Activated T-cell treated with anti-CD3 and anti-CD28 coated beads for 48 hours (primary cell): ENCODE measurements around the gene CDHR2.
A peak's percentile ranks its signal among the peaks of the same experiment; 100 is the strongest.

Experiments
- DNase-seq: peaks from one replicate; pipeline ENCODE4 v3.0.0-alpha.2; 2020; ENCODE audit warnings: low read depth

CDHR2 gene

GRCh38 chr5:176529741-176530141, 19.4 kb upstream of the CDHR2 start:
- no peak for DNase-seq

- no peak for DNase-seq
Measured at GRCh38 chr5:176530393-176530982, 18.7 kb upstream of the CDHR2 start.

DNA sequence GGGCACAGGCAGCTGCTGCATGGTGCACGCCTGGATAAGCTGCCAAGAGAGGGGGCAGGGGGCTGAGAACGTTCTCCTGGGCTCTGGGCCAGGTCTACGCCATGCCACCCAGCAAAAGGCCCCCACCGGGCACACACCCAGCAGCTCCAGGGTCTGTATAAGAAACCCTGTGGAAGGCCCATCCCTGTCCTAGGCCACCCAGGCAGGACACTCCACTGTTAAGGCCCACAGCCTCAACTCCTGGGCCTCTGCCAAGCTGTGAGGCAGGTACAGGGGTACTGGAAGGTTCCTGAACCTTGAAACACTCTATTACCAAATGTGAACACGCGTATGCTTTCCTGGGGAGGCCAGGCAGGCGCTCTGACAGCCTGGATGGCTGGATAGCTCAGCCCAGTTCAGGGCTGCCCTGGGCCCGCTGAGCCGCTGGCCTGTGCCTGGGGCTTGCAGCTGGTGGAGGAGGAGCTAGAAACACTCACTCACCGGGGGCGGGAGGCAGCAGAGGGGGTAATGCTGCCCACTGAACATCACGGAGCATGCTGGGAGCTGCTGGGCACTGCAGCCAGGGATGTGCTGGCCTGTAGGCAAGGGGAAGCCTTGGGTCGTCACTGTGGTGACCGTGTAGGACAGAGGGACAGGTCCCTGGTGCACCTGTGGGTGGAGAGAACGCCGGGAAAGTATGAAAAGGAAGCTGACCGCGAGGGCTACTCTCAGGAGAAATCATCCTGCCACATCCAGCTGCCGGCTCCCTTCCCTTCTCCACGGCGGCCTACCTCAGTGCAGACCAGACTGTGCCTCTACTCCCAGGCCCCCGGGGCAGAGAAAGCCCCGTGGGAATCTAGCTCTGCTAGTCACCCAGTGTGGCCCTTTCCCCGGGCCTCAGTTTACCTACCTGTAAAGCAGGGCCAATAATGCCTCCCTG, 17.9 kb upstream of the CDHR2 start:
- DNase-seq: no peak

DNA sequence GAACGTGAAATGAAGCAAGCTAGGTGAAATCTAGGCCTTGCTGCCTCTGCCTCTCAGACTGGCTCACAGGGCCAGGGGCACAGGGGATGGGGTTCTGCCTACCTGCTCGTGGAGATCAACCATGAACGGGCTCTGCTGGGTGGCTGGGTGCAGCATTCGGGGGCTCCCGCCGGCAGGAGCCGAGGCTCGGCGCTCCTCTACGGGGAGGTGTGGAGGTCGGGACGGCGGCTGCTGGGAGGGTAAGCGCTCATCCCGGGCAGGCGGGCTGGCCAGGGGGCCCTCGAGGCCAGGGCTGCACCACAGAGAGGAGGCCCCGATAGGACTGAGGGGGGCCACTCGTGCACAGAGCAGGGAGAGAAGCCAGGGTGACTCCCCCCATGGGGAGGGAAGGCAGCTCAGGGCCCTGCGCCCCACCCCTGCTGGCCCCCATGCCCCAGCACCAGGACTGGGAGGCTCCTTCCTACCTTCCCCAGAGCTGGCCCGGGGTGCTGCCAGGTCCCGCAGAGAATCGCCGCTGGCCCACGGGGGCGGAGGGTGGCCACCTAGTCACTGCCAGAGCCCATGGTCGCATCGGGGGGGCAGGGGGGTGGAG, 17.1 kb upstream of the CDHR2 start:
- no peak for DNase-seq

- no peak for DNase-seq
Measured at GRCh38 chr5:176532795-176533194, 16.3 kb upstream of the CDHR2 start.

- no peak for DNase-seq
Measured at GRCh38 chr5:176533390-176533789, 15.8 kb upstream of the CDHR2 start.

DNA sequence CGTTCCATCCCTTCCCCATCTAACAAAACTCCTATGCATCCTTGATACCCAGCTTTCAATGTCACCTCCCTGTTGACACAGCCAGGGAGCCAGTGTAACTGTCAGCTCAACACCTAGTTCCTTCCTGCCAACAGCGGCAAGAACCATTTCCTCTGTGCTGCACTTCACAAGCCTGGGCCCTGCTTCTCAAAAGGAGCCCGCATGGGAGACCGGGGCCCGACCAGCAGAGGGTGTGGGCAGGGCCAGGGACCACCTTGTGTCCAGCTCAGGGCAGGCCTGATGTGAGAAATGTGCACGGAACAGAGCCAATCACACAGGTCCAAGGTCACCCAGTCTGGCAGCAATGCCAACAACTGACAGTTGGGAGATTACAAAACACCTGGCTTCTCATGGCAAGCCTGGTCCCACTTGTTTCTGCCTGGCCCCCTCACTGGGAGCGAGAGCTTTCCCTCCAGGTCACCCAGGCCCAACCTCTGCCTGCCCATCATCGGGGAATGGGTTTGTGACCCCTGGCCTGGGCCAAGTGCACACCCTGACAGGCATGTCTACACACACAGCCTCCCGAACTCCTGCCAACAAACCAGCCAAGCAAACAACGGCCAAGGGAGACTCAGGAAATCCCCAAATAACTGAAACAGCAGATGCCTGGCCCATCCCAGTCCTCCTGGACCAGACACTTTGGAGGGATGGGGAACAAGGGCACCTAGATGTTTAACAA, 15.1 kb upstream of the CDHR2 start:
- no peak for DNase-seq

DNA sequence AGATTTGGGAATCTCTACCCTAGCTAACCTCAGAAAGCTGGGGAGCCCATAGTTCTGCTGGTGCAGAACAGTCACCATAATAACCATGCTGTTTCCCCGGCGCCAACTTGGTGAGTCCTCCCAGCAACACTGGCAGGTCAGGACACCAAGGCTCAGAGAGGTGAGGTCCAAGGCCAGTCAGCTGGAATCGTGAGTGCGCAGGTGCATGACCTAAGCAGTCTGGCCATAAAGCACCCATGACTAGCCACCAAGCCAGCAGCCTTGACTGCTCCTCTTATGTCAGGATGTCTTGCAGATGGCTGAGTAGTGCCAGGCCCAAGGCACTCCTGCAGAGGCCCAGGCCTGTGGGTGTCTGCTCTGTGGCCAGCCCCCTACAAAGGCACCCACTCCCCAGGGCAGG, 14.5 kb upstream of the CDHR2 start:
- no peak for DNase-seq

DNA sequence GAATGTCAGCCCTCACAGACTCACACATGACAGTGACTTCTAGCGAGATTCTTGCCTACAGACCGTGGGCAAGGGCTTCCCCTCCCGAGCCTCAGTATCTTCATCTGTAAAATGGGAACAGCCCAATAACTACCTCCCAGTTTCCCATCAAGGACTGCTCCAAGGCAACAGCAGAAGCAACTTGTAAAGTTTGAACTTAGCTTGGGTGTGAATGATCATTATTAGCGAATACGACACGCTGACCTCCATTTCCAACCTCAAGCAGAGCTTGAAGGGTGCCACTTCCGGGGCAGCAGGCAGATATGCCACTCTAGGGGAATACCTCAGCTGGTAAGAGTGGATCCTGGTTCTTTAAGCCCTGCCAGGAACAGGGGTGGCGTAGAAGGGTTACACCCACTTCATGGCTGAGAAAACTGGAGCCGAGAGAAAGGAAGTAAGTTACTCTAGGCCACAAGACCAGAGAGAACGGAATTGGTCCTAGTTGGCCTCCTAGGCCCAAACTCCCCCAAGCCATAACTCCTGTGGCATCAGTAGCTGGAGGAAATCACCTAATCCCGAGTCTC, 14.0 kb upstream of the CDHR2 start:
- DNase-seq: no peak

DNA sequence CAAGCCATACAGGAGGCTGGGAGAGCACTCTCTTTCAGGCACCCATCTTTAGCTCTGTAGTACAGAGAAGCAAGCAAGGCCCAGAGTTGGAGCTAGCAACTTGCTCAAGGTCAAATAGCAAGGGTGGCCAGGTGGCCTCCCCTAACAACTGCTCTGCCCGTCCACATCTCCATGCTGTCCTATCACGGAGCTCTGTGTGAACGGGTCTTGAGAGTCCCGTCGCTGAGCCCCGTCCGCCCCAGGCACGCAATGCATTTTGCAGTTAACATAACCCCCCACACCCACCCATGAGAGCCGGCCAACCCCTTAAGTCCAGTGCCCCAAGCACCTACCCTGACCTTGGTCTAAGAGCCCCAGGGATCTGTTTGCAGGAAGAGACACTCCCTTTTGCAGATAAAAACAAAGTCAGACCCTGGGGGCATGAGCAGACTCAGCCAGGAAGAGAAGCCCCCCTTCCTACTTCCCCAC, 13.4 kb upstream of the CDHR2 start:
- DNase-seq: no peak

- peak; percentile 74 for DNase-seq
Measured at GRCh38 chr5:176536132-176536901, 12.8 kb upstream of the CDHR2 start.

- DNase-seq: peak; percentile 99
Measured at GRCh38 chr5:176536902-176537553, 12.1 kb upstream of the CDHR2 start, which contains the start of gene RNF44. TSS of gene RNF44 (minus strand) at chr5:176537402. CDS start at chr5:176532472, 4,930 bp downstream.

DNA sequence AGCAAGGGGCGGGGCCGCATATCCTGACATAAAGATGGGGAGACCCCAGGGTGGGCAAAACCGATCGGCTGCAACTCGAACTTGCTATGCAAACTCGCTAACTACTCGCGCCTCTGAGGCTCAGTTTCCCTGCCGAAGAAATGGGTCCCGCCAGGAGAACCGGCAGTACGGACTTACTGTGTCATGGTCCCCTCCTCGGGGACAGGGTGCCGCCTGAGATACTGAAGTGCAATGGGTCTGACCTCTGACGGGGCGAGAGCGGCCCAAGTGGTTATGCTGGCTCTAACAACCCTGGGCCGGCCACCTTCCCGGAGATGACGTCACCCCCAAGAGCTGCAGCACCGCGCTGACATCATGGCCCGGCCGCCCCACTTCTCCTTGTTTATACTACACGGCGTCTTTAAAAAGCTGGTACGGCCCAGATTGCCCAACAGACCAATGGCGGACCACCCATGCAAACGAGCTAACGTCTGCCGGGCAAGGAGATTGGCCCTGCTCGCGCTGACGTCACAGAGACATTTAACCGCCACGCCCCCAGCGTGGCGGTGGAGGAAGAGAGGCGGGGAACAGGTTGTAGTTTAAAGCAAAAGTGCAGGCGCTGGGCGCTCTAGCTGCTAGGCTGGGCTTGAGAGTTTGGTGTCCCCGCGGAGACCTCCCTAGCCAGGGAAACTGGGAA, 11.4 kb upstream of the CDHR2 start:
- DNase-seq: peak; percentile 94

GRCh38 chr5:176538230-176538988, 10.7 kb upstream of the CDHR2 start:
- DNase-seq: no peak

GRCh38 chr5:176538989-176539384, 10.2 kb upstream of the CDHR2 start:
- DNase-seq: no peak

GRCh38 chr5:176540476-176540899, 8.7 kb upstream of the CDHR2 start:
- DNase-seq: no peak

- DNase-seq: no peak
Measured at GRCh38 chr5:176540956-176541337, 8.2 kb upstream of the CDHR2 start.

GRCh38 chr5:176541338-176542134, 7.6 kb upstream of the CDHR2 start:
- peak; percentile 62 for DNase-seq
